GM12801 (cell line): ENCODE measurements around the gene STAMBP.

Experiments
- CTCF ChIP-seq: IDR thresholded peaks from one replicate; pipeline ENCODE4 v1.5.1; 2011; ENCODE audit warnings: control low read depth; ENCODE audit not compliant: insufficient read length; ENCODE audit errors: extremely low read depth

The STAMBP gene

DNA sequence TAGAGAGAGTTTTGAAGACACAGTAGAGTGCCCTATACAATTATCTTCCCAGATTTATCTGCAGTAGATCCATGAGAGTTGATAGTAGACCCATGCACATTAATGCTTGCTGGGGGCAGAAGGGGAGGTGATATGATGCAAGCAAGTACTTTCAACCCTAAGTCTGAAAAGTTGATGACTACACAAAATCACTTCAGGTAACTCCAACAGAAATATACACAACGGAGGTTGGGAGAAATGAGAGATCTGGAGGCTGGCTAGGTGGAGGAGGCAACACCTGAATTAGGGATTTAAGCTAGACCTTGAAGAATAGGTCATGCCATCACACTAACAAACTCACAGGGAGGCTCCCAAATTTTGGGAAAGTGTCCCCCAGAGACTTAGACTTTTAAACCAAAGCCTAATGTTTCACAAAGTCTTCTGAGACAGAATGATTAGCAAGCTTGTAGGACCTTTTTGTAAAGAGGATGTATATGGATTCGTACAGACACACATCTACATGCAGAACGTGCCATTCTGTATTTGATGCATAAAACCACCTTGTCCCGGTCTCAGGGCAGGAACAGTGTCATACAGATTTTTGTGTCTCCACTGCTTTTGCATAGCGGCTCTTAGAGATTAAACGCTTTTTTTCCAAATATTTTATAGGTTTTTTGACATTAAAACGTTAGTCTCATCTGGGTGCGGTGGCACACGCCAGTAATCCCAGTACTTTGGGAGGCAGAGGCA, 937 bp upstream of the STAMBP start:
- TF ChIP-seq CTCF, result no peak

GRCh38 chr2:73828389-73828817, 358 bp upstream of the STAMBP start:
- no peak for TF ChIP-seq CTCF

DNA sequence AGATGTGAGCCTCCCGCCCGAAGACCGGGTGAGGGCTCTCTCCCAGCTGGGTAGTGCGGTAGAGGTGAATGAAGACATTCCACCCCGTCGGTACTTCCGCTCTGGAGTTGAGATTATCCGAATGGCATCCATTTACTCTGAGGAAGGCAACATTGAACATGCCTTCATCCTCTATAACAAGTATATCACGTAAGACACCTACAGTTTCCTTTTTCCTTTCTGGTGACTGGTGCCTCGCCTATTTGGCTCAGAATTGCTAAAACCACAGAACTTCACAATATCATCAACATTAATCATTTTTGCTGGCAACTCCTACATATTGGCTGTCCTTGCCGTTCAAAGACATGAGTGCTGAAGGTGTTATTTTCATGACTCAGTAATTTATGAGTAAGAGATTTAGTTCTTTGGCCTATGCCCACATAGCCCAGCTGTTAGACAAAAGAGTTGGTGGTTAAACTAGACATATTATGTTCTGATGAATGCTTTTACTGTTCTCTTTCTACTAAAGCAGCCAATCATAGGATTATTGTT, 2.2 kb downstream of the STAMBP start:
- no peak for TF ChIP-seq CTCF

DNA sequence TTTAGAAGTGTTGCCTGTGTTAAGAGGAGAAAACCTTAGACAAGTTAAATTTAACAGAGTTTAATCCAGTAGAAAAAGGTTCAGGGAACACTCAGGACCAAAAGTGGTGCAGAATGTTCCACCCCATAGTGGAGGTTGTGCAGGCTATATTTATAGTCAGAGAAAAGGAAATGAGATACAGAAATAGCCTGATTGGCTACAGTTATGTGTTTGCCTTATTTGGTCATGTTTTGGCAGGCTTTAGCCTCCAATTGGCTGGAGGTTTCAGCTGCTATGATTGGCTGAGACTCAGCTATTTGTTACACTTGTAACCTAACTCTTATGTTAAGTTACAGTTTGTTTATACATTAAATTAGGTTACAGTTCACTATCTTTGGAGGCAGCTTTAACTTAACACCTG, 4.2 kb downstream of the STAMBP start:
- no peak for TF ChIP-seq CTCF

DNA sequence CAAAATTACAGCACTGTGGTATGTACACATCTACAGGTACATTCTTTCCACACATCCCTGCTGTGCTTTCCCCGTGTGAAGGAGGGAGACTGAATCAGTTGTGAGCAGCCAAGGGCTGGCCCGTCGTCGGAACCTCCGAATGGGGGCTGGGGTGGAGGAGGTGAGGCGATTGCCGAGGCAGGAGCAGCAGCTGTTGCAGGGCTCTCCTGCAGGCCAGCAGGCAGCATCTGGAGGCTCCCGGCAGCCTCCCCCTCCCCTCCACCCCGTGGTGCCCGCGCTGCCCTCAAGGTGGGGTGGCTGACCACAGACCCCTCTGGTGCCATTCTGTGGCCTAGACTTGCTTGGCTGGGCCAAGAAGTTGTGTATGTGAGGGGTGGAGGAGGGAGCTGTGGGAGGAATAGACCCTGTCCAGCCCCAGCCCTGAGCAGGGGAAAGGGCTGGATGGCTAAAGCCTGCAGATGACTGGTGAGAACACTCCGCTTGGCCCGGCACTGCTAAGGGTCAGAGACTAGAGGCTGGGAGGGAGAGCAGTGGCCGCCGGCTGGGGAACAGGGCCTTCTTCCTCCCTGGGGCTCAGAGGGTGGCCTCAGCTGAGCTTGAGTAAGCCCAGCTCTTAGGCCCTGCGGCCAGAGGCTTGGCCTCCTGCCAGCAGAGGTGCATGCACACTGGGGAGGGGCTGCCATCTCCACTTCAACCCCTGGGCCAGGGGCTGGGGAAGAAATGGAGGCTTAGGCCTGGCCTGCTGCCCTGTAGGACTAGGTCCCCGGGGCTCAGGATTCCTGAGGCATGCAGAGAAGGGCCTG, 7.6 kb downstream of the STAMBP start:
- no peak for TF ChIP-seq CTCF

- TF ChIP-seq CTCF, result no peak
These were observed 9.3 kb downstream of the STAMBP start for GRCh38 chr2:73837847-73838585.
